NCI-H748 (cell line): ENCODE measurements around the gene XXYLT1.
"Not testable (repeated sequence)": the region's sequence is repeated elsewhere in the genome, so short reads cannot be mapped to it uniquely, and the experiment has no call there.

ENCODE experiments used
- DNase-seq: peaks from one replicate; lab custom pipeline; 2025; ENCODE audit not compliant: unreplicated experiment; lab: John Stamatoyannopoulos, UW

Gene XXYLT1

GRCh38 chr3:195228886-195229285, 42.1 kb downstream of the XXYLT1 start:
- DNase-seq: not testable (repeated sequence)

GRCh38 chr3:195227871-195228270, 43.1 kb downstream of the XXYLT1 start:
- DNase-seq: no peak

GRCh38 chr3:195226900-195227447, 44.0 kb downstream of the XXYLT1 start:
- DNase-seq: no peak

GRCh38 chr3:195226445-195226844, 44.5 kb downstream of the XXYLT1 start:
- no peak for DNase-seq

GRCh38 chr3:195224980-195225580, 45.9 kb downstream of the XXYLT1 start:
- DNase-seq: no peak

GRCh38 chr3:195224156-195224979, 46.6 kb downstream of the XXYLT1 start:
- DNase-seq: no peak

GRCh38 chr3:195221876-195222617, 48.9 kb downstream of the XXYLT1 start:
- DNase-seq: no peak

GRCh38 chr3:195221015-195221853, 49.7 kb downstream of the XXYLT1 start:
- no peak for DNase-seq

- no peak for DNase-seq
Measured at GRCh38 chr3:195219351-195220230, 51.4 kb downstream of the XXYLT1 start.

GRCh38 chr3:195218331-195218730, 52.6 kb downstream of the XXYLT1 start:
- DNase-seq: not testable (repeated sequence)

GRCh38 chr3:195215576-195215975, 55.4 kb downstream of the XXYLT1 start:
- not testable (repeated sequence) for DNase-seq

GRCh38 chr3:195214381-195214780, 56.6 kb downstream of the XXYLT1 start:
- no peak for DNase-seq

- DNase-seq: no peak
Measured at GRCh38 chr3:195213639-195214315, 57.2 kb downstream of the XXYLT1 start.

- no peak for DNase-seq
Measured at GRCh38 chr3:195212749-195213375, 58.1 kb downstream of the XXYLT1 start.

GRCh38 chr3:195212033-195212748, 58.8 kb downstream of the XXYLT1 start:
- no peak for DNase-seq

- DNase-seq: no peak
Measured at GRCh38 chr3:195210266-195210973, 60.5 kb downstream of the XXYLT1 start.

- no peak for DNase-seq
Measured at GRCh38 chr3:195209847-195210265, 61.1 kb downstream of the XXYLT1 start.
